Stimulated activated CD4-positive, alpha-beta T cell treated with anti-CD3 and anti-CD28 coated beads, Interleukin-15, amount 100 ng/mL, for 48 hours (primary cell): ENCODE results near the gene TBC1D10B.

Experiments
- DNase-seq, 2 donors: peaks; one replicate each; pipeline ENCODE4 v3.0.0-alpha.2; 2020; ENCODE audit warnings: low read depth in 2 of 2

Gene TBC1D10B

DNA sequence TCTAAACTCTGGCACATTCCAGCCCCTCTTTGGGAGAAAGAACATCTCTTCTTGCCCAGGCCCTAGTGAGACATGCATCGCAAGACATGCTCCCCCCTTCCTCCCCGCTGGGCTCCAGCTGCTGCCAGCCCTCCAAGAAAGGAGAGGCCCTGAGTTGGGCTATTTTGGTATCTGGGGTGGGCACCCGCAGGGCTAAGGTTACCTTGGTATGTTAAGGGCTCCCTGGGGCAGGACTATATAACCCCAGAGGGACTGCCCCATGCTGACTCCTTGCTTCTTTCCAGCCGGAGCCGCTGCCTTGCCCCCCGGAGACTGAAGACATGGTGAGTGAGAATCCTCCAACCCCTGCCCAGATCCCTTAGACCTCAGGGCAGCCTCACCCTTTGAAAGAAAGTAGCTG is 4.2 kb upstream of the TBC1D10B start, which contains the start of gene MYL11:
TSS of gene MYL11 (plus strand) at position 265 of the 400 bp plus-strand sequence. CDS start at position 321, 56 bp downstream.
- no peak for DNase-seq

DNA sequence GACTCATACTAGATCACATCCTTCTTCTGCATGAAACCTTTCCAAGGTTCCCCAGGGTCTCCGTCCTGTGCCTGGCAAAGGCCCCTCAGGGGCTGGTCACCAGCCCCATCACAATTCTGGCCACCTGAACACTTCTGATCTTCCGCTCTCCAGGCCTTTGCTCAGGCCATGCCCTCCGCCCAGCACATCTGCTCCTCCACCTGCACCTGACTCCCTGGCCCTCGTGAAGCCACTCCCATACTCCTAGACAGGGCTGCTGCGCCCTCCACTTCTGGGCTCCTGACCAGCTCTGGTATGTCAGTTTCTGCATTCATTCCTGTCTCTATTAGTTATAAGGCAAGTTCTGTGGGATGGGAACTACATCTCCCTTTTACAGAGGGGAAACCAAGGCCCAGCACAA is 2.4 kb upstream of the TBC1D10B start:
- DNase-seq: no peak

DNA sequence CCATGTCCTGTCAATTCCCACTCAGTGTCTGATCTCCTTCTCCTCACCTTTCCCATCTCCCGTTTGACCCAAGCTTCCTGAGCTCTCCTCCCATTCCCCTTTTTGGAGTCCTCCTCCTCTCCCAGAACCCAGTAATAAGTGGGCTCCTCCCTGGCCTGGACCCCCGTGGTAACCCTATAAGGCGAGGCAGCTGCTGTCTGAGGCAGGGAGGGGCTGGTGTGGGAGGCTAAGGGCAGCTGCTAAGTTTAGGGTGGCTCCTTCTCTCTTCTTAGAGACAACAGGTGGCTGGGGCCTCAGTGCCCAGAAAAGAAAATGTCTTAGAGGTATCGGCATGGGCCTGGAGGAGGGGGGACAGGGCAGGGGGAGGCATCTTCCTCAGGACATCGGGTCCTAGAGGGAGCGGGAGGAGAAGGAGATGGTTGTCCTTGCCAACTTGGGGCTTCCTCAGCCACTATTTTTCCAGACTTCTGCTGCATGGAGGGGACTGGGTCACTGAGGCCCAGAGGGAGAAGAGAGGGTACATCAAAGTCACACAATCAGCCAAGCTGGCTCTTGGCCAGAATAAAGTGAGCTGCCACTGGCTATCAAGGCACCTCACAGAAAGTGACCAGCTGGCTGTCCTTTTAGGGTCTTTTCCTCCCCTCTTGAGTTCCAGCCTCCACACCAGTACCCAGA is 1.9 kb upstream of the TBC1D10B start:
- DNase-seq: no peak

DNA sequence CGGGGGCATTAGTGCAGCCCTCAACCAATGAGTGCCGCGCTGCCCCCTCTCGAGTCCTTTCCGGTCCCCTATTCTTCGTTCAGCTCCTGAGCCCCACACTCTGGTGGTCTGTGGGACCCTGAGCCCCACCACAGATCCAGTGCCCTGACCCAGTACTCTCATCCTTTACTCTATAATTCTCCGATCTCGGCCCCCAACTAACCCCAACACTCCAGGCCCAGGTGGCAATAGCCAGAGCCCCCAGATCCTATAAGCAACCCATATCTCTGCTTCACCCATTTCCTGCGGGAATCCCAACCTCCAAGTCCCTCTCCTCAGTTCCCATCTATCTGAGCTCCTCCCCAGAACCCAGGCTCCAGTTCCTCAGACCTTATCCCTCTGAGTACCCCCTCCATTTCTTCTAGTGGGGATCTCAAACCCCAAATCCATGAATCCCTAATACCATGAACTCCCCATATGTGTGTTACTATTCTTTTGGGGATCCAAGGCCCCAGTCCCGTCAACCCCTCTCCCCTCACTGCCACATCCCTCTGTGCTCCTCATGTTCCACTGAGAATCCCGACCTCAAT is 1.0 kb upstream of the TBC1D10B start:
- DNase-seq: no peak

DNA sequence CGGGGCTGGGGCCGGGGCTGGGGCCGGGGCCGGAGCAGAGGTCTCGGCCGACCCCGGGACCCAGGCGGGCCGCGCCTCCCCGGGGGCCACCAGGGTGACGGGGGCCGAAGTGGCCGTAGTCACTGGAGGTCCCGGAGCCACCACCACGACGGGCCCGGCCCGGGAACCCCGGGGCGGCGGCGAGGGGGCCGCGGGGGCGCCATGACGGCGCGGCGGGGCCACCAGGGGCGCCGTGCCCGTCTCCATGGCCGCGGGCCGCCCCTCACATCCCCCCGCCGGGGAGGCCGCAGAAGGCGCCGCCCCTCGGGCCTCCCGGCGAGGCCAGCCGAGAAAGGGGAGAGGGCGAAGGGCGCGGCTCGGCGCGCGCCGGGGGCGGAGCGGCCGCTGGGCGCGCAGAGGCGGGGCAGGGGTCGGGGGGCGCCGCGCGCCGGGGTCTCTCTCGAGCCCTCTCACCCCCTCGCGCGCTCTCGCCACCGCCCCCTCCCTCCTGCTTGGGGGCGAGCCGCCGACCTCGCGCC is 297 bp downstream of the TBC1D10B start:
- DNase-seq: no peak

DNA sequence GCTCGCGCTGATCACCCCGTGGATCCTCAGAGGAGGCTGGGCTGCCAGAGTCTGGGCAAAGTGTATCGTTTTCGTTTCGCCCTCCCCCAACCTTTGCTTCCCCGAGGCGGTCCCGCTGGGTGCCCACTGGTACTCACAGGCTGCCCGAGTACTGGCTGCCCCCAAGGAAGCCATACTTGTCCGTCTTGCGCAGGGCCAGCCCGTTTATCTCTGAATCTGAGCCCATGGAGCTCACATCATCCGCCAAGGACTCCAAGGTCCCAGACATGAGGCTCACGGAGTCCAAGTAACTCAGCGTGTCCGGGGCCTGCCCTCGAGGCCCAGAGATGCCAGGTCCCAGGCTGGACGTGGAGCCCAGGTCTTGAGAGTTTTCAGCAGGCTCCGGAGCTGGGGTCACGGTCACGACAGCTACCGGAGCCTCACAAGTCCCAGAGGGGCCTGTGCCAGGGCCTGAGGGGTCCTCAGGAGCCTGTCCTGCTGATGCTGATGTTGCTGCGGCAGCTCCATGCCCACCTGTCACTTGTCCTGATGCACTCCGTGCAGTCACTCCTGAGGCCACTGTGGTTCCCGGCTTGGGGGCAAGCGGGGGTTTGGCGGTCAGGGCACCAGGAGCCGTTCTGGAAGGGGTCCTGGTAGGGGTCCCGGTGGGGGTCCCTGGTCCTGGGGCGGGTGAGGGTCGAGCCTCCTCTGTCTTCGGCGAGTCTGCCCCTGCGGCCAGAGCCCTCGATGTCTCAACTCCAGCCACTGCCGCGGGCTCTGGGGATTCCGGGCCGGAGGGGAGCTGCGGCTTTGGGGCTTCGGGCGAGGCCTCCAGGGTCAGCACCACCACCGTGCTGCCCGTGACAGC is 980 bp downstream of the TBC1D10B start:
- no peak for DNase-seq

DNA sequence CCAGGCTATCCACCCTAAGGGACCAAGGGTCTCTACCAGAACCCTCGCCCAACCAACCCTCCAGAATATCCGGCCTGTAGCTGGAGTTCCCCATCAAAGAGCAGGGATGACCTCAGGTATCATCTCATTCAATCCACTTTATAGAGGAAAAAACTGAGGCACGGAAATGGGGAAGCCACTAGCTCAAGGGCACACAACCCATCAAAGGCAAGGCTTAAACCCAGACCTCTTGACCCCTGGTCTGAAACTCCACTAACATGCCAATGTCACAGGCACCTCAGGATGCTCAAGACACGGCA is 1.6 kb downstream of the TBC1D10B start:
- DNase-seq: no peak

DNA sequence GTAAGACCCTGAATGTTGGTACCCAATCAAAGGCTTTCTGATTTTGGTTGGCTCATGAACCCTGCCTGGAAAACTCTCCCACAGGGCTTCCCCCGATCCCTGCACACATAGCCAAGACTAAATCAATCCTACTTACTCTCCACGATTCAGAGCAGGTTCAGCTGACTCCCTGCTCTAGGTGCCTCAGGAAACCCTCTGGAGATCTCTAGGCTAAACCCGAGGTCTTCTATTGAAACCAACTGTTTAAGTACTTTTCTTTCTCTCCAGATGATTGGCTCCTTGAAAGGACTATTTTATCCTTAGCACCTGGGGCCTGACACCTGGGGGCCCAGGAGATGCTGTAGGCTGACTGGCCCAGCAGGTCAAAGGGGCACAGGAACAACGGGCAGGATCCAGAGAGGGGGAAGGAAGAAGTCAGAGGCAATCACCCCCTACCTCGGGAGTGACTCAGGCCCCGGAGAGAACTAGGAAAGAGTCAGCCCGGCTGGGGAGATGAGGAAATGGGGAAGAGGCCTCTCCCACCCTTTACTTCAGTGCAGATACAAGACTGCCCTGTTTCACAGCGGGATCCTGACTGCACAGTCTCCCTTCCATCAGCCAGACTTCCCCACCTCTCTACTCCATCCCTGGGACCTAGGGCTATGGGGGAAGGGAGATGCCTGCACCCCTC is 2.0 kb downstream of the TBC1D10B start:
- no peak for DNase-seq

DNA sequence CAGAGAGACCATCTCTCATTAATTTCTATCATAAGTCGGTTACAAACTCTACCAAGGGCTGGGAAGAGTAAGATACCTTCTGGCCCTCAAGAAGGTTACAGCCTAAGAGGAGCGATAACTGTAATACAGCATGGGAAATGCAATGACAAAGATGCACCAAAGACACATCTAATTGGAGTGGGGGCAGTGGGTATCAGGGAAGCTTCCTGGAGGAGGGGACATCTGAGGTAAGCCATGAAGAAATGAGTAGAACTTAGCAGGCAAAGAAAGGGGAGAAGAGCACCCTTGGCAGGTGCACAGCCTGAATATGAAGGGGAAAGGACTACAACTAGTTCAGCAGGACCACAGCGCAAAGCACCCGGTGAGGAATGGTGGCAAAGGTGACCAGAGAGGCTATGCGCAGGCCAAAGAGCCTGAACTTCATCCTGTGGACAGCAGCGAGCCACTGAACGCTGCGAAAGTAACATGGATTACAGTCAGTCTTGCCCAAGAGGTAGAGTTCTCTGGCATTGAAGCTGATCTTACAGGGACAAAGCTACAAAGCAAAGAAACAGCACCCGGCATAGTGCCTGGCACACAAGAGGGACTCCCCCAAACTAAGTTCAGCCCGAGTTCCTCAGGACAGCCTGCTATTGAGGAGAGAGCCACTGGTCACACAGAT is 2.8 kb downstream of the TBC1D10B start:
- DNase-seq: no peak

DNA sequence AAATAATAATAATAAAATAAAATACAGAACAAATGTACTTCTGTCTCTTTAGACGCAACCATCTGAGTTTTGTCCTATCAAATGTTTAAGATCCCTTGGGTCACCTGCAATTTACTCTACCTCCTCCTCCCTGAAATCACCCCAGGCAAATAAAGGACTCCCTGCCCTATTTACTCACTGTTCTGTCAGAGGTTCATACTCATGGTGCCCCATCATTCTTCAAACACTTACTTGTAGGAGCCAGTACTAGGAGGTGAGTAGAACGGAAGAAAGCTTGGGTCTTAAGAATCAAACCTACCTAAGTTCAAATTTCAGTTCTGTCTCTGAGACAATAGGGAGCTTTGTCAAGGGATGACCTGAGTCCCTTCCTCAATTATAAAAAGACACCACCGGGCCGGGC is 3.8 kb downstream of the TBC1D10B start:
- no peak for DNase-seq

DNA sequence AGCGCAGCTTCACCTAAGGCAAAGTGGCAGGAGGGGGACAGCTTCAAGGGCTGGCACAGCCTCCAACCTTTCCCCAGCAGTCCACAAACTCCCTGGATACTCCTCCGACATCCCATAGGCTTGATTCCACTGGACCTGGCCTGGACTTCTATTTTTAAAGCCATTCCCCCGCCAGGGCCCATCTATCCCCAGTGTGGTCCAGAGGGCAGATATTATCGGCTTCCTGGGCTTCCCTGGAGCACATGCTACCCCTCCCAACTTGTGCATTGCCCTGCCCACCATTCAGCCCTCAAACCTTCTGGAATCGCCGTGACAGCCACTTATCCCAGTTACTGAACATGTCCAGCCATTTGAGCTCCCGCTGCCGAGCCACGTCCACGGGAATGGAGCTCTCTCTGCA is 5.1 kb downstream of the TBC1D10B start:
- DNase-seq: no peak

DNA sequence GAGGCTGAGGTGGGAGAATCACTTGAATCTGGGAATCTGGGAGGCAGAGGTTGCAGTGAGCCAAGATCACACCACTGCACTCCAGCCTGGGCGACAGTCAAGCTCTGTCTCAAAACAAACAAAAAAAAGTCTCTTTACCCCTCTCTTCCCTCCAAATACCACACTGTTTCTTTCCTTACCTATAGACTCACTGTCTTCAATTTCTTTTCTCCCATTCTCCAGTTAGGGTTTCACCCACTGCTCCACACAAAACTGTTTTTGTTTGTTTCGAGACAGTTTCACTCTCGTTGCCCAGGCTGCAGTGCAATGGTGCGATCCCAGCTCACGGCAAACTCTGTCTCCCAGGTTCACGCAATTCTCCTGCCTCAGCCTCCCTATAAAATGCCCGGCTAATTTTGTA is 9.1 kb downstream of the TBC1D10B start:
- no peak for DNase-seq

DNA sequence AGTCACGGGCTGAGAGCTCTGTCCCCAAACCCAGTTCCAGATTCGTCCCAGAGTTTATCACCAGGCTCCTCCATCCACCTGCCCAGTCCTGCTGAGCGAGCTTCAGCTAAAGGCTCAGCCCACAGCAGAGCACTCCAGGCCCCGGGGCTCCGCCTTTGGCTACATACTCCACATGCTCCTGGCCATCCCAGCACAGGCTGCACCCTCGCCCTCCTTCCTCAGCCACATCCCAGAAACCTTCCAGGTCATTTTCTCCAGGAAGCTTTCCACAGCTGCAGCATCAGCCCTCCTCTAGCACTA is 10.5 kb downstream of the TBC1D10B start:
- no peak for DNase-seq

DNA sequence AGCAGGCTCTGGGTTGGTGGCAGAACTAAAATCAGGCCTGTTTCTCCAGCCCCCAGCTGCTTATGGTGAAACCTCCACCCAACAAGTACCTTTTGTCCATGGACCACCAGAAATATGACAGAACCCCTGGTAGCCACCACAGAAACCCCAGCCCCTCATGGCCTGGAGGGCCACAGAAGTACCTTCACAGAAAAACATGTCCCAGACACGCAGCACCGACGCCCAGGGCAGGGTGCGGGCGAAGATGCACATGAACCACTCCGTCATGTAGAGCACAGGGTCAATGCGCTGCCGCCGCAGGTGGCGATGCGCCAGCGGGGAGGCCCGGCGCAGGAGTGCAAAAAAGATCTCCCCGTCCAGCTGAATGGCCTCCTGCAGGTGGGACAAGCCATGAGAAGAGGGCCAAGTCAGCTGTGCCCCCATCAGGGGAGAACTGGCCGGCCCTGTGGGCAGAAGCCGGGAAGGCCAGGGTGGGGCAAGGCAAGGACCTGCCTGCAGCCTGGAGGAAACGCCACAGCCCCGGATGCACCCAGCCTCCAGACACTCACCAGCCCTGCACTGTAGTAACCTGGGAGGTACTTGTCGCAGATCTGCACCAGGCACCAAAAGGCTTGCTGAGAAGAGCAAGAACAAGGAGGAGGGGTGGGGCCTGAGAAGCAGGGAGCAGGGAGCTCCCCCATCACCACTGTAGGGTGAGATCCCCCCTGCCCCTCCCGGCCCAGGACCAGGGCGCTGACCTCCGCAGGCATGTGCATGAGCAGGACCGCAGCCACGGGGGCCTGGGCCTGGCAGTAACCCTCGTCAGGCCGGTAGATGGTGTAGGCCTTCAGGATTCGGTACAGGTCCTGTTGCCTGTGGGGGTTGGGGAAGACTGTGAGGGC is 11.1 kb downstream of the TBC1D10B start:
- no peak for DNase-seq

DNA sequence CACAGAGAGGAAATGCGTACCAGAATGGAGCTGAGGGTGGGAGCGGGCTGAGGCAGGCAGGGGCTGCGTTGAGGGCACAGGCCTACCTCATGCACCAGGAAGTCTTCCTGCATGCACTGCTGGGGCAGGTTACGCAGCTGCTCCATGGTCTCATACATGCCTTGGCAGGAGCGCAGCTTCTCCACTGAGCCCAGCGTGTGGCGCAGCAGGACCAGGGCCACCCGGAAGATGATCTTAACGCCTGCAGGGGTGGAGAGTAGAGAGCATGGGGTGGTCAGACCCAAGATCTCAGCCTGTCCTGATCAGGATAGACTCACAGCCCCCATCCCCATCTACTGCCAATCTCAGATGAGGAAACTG is 11.7 kb downstream of the TBC1D10B start:
- DNase-seq: no peak

DNA sequence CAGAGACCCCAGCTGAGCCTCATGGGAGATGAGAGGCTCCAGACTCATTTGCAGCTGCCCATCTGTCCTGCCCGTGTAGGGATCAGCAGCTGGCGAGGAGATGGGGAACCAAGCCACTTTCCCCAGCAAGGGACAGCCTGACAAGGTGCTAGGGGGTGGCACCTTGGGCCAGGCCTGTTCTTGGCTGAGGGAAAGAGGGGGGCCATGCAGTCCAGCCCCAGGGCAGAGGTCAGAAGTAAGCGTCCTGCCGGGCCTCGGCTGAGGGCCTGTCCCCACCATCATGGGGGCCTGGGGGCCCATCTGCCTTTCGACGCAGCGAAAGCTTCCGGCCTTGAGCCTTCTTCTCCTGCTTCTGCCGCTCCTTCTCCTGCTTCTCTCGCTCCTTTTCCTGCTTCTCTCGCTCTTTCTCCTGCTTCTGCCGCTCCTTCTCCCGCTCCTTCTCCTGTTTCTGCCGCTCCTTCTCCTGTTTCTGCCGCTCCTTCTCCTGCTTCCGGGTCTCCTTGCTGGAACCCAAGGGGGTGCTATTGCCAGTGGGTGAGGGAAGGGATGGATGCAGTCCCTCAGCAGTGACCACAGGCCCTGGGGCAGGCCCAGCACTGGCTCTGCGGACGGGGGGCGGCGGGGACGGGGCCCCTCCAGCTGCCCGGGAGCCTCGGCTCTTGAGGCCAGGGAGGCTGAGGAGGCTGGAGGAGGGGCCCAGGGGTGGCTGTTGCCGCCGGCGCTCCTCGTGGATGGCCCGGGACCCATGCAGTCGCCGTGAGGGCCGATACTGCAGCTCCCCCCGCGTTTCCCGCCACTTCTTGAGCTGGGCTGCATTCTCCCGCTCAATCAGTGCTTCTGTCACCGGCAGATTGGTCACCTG is 12.3 kb downstream of the TBC1D10B start:
- DNase-seq: no peak

DNA sequence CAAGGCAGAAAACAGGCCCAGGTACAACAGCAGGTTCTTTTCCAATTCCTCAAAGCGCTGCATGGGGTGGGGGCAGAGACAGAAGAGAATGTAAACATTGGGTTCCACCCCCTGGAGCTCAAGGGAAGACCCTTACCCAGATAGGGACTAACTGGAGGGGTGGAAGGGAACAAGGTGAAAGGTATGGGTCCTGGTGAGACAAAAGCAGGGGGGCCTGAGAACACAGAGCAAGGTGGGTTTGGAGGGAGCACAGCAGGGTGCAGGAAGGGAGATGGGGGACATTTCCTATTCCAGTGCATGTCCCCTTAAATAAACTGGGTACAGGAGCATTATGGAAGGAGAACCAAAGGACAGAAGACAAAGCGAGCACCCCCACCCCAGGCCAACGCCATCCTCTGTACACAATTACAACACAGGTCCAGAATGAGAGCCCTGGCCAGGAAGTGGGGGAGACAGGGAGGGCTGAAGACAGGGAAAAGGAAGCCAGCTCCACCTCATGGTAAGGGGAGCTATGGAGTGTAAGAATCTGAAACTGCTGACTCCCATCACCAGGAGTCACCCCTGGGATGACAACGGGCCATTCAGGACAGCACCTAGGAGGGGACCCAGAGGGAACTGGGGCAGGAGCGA is 13.1 kb downstream of the TBC1D10B start:
- no peak for DNase-seq

DNA sequence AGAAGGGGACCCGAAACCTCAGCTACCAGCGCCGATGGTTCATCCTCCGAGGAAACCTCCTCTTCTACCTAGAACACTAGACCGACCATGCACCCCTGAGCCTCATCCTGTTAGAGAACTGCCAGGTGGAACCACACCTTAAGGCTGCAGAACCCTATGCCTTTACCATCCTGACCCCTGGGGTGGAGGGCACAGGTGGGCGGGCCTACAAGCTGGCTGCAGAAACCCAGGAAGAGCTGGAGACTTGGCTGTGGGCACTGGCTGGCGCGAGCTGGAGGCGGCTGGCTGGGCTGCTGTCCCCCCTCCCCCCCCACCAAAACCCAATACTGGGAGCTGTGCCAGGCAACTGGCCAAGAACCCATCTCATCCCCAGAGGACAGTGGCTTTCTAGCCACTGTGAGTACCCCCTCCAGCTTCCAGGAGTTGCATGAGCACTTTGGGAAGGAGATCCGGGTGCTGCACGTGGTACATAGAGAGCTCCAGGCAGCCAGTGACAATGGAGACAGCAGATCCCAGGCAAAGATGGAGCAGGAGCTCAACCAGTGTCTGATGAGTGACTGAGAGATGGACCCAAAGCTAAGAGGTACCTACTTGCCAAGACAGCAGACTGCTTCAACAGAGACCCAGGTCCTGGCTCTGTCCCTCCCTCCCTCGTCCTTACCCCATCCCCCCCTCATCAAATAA is 13.8 kb downstream of the TBC1D10B start:
- no peak for DNase-seq

DNA sequence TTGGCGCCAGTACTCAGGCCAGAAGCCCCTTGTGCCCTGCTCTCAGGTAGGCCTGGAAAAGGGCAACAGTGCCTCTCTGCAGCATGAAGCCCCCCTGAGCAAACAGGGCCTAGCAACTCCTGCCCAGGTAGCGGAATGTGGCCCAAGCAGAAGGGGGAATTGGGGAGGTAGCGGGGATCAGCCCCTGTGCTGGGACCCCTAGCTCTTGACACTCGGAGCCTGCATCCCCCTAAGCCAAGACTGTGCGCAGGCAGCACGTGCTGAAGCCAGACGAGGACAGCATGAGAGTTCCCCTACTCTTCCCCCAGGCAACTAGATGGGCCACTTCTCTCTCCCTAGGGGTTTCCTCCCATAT is 14.4 kb downstream of the TBC1D10B start:
- no peak for DNase-seq
